GM12878 (cell line): ENCODE data around the gene TMEM181. TPM values are rescaled to one million over a fixed set of nuclear protein-coding genes. Genes with fewer than 3 reads are reported as not detected.

ENCODE experiments used
- CEBPB ChIP-seq, 2 experiments: fragments of 150-350 bp in 1 of 2; IDR thresholded peaks; 2 replicates each; pipeline ENCODE4 v1.6.1; 2012 to 2014; ENCODE audit warnings: low read depth in 2 of 2, low read length in 2 of 2, borderline replicate concordance in 1 of 2, inconsistent platforms in 1 of 2
- HDAC2 ChIP-seq: fragments of 200-600 bp; sonication (generic); IDR thresholded peaks from 2 replicates; pipeline ENCODE4 v1.6.1; 2017
- JUND ChIP-seq: IDR thresholded peaks from 2 replicates; pipeline ENCODE4 v1.6.1; 2012; ENCODE audit warnings: low read depth, mild to moderate bottlenecking, low read length, improper control_type of control experiment, moderate library complexity
- NFIC ChIP-seq: IDR thresholded peaks from 2 replicates; pipeline ENCODE4 v1.6.1; 2012; ENCODE audit warnings: low read depth, mild to moderate bottlenecking, inconsistent platforms, low read length, moderate library complexity
- PML ChIP-seq: IDR thresholded peaks from 2 replicates; pipeline ENCODE4 v1.6.1; 2012; ENCODE audit warnings: low read length, inconsistent platforms
- RCOR1 ChIP-seq: conservative IDR thresholded peaks from 2 replicates; pipeline ENCODE4 v1.6.1; 2012; ENCODE audit warnings: low read depth, low read length, improper control_type of control experiment
- RUNX3 ChIP-seq: IDR thresholded peaks from 2 replicates; pipeline ENCODE4 v1.6.1; 2012; ENCODE audit warnings: low read length, inconsistent platforms
- SREBF1 ChIP-seq: IDR thresholded peaks from 2 replicates; pipeline ENCODE4 v1.6.1; 2012; ENCODE audit warnings: mild to moderate bottlenecking, low read length
- SRF ChIP-seq, 2 experiments: IDR thresholded peaks; 2 replicates each; pipeline ENCODE4 v1.6.1; 2011; ENCODE audit warnings: low read depth in 2 of 2, low read length in 2 of 2, mild to moderate bottlenecking in 1 of 2, moderate library complexity in 1 of 2
- STAT3 ChIP-seq: IDR thresholded peaks from 2 replicates; pipeline ENCODE4 v1.6.1; 2011; ENCODE audit warnings: low read depth, low read length, improper control_type of control experiment
- TCF12 ChIP-seq: IDR thresholded peaks from 2 replicates; pipeline ENCODE4 v1.6.1; 2011; ENCODE audit warnings: low read depth, mild to moderate bottlenecking, low read length
- TCF7 ChIP-seq: IDR thresholded peaks from 2 replicates; pipeline ENCODE4 v1.6.1; 2014; ENCODE audit warnings: antibody characterized with exemption, borderline replicate concordance
- ZNF217 ChIP-seq: fragments of 450-650 bp; IDR thresholded peaks from 2 replicates; pipeline ENCODE4 v1.6.1; 2017; ENCODE audit warnings: antibody characterized with exemption, mild to moderate bottlenecking
- ZSCAN29 ChIP-seq: fragments of 450-650 bp; IDR thresholded peaks from 2 replicates; pipeline ENCODE4 v1.6.1; 2017; ENCODE audit warnings: mild to moderate bottlenecking, moderate library complexity
- polyA plus RNA-seq, 11 experiments: library from polyadenylated mRNA; depleted of rRNA in 4 of 11; unstranded in 6 of 11; stranded (reverse) in 5 of 11; fragments of >200 nt; fragmentation: Nextera tagmentation in 4 of 11; fragmentation: Illumina TruSeq in 1 of 11; extraction: Ambion mirVana in 4 of 11; extraction: Trizol in 1 of 11; gene quantifications; 1 replicate in 1 of 11; 2 replicates in 10 of 11; pipeline versions ENCODE4 v1.2.1 to v1.2.3, GENCODE V29; 2011 to 2016; ENCODE audit warnings: inconsistent platforms in 2 of 11, missing spikeins in 2 of 11, low read depth in 1 of 11
- total RNA-seq, 4 experiments: library from RNA; depleted of rRNA in 3 of 4; stranded (reverse); fragments of >200 nt in 3 of 4; fragmentation: Illumina TruSeq in 1 of 4; extraction: Trizol in 1 of 4; gene quantifications; 2 replicates each; pipeline versions ENCODE4 v1.2.1 to v1.2.3, GENCODE V29; 2013 to 2021
- TF ChIP-seq, protein P1 (sequence below): fragments of 450-650 bp; IDR thresholded peaks from 2 replicates; pipeline ENCODE4 v1.6.1; 2017; ENCODE audit warnings: mild to moderate bottlenecking, moderate library complexity
- TF ChIP-seq, protein P2 (sequence below): fragments of 450-650 bp; IDR thresholded peaks from 2 replicates; pipeline ENCODE4 v1.6.1; 2017; ENCODE audit warnings: mild to moderate bottlenecking, low read depth, inconsistent platforms; ENCODE audit not compliant: poor library complexity, severe bottlenecking
- TF ChIP-seq, protein P3 (sequence below): fragments of 450-650 bp; IDR thresholded peaks from 2 replicates; pipeline ENCODE4 v1.6.1; 2017; ENCODE audit warnings: antibody characterized with exemption, mild to moderate bottlenecking, moderate library complexity
- TF ChIP-seq, protein P4 (sequence below): fragments of 450-650 bp; conservative IDR thresholded peaks from 2 replicates; pipeline ENCODE4 v1.6.1; 2017; ENCODE audit warnings: mild to moderate bottlenecking, moderate library complexity
- TF ChIP-seq, protein P5 (sequence below): IDR thresholded peaks from 2 replicates; pipeline ENCODE4 v1.6.1; 2012; ENCODE audit warnings: low read depth, low read length, improper control_type of control experiment

Gene TMEM181
- total and polyA plus RNA-seq, 10 of the 15 experiments (the other 5 are each of a cell fraction or from before 2014, with no cell fraction given): 1.5 to 7.9 (median 5.2) TPM

DNA sequence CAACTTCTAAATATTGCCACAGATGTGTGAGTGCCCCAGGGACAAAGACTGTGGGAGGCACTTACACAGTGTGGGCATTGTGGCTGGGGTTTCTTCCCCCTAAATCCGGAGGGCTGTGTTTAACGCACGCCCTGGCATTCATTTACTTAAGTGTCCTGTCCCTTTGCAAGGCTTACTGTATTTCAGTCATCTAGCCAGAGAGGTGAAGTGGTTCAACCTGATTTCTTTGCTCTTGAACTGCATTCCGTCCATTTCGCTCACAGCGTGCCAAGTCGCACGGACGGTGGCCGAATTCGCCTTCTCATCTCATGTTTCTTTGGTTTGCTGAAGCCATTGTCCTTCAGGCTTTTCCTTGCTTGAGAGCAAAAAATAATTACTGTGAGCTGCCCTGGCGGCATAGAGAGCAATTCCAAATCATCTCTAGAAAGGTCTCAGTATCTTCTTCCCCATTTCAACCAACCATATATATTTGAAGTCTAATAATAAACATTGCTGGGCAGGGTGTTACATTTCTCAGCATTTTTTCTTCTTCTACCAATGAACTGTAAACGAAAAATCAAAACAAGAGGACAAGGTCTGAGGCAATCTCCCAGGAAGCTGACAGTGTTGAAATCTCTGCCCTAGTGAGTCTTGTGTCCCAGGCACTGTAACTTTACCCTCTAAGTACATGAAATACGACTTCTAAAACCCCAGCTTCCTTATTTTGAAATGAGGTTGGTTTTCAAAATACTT, 106.9 kb downstream of the TMEM181 start (continued):
- TF ChIP-seq, protein P1, sequence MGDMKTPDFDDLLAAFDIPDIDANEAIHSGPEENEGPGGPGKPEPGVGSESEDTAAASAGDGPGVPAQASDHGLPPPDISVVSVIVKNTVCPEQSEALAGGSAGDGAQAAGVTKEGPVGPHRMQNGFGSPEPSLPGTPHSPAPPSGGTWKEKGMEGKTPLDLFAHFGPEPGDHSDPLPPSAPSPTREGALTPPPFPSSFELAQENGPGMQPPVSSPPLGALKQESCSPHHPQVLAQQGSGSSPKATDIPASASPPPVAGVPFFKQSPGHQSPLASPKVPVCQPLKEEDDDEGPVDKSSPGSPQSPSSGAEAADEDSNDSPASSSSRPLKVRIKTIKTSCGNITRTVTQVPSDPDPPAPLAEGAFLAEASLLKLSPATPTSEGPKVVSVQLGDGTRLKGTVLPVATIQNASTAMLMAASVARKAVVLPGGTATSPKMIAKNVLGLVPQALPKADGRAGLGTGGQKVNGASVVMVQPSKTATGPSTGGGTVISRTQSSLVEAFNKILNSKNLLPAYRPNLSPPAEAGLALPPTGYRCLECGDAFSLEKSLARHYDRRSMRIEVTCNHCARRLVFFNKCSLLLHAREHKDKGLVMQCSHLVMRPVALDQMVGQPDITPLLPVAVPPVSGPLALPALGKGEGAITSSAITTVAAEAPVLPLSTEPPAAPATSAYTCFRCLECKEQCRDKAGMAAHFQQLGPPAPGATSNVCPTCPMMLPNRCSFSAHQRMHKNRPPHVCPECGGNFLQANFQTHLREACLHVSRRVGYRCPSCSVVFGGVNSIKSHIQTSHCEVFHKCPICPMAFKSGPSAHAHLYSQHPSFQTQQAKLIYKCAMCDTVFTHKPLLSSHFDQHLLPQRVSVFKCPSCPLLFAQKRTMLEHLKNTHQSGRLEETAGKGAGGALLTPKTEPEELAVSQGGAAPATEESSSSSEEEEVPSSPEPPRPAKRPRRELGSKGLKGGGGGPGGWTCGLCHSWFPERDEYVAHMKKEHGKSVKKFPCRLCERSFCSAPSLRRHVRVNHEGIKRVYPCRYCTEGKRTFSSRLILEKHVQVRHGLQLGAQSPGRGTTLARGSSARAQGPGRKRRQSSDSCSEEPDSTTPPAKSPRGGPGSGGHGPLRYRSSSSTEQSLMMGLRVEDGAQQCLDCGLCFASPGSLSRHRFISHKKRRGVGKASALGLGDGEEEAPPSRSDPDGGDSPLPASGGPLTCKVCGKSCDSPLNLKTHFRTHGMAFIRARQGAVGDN: no peak
- TF ChIP-seq RCOR1: no peak
- no peak for TF ChIP-seq PML
- TF ChIP-seq SRF (IDR thresholded peaks at IDR 0.05; ENCODE audit: low read depth in 2 of 2, low read length in 2 of 2): no peak
- TF ChIP-seq, protein P2, sequence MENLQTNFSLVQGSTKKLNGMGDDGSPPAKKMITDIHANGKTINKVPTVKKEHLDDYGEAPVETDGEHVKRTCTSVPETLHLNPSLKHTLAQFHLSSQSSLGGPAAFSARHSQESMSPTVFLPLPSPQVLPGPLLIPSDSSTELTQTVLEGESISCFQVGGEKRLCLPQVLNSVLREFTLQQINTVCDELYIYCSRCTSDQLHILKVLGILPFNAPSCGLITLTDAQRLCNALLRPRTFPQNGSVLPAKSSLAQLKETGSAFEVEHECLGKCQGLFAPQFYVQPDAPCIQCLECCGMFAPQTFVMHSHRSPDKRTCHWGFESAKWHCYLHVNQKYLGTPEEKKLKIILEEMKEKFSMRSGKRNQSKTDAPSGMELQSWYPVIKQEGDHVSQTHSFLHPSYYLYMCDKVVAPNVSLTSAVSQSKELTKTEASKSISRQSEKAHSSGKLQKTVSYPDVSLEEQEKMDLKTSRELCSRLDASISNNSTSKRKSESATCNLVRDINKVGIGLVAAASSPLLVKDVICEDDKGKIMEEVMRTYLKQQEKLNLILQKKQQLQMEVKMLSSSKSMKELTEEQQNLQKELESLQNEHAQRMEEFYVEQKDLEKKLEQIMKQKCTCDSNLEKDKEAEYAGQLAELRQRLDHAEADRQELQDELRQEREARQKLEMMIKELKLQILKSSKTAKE: no peak
- TF ChIP-seq JUND: no peak
- TF ChIP-seq, protein P3, sequence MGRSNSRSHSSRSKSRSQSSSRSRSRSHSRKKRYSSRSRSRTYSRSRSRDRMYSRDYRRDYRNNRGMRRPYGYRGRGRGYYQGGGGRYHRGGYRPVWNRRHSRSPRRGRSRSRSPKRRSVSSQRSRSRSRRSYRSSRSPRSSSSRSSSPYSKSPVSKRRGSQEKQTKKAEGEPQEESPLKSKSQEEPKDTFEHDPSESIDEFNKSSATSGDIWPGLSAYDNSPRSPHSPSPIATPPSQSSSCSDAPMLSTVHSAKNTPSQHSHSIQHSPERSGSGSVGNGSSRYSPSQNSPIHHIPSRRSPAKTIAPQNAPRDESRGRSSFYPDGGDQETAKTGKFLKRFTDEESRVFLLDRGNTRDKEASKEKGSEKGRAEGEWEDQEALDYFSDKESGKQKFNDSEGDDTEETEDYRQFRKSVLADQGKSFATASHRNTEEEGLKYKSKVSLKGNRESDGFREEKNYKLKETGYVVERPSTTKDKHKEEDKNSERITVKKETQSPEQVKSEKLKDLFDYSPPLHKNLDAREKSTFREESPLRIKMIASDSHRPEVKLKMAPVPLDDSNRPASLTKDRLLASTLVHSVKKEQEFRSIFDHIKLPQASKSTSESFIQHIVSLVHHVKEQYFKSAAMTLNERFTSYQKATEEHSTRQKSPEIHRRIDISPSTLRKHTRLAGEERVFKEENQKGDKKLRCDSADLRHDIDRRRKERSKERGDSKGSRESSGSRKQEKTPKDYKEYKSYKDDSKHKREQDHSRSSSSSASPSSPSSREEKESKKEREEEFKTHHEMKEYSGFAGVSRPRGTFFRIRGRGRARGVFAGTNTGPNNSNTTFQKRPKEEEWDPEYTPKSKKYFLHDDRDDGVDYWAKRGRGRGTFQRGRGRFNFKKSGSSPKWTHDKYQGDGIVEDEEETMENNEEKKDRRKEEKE: no peak
- TF ChIP-seq, protein P4, sequence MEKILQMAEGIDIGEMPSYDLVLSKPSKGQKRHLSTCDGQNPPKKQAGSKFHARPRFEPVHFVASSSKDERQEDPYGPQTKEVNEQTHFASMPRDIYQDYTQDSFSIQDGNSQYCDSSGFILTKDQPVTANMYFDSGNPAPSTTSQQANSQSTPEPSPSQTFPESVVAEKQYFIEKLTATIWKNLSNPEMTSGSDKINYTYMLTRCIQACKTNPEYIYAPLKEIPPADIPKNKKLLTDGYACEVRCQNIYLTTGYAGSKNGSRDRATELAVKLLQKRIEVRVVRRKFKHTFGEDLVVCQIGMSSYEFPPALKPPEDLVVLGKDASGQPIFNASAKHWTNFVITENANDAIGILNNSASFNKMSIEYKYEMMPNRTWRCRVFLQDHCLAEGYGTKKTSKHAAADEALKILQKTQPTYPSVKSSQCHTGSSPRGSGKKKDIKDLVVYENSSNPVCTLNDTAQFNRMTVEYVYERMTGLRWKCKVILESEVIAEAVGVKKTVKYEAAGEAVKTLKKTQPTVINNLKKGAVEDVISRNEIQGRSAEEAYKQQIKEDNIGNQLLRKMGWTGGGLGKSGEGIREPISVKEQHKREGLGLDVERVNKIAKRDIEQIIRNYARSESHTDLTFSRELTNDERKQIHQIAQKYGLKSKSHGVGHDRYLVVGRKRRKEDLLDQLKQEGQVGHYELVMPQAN: no peak
- TF ChIP-seq ZSCAN29: no peak
- TF ChIP-seq CEBPB (IDR thresholded peaks at IDR 0.05; ENCODE audit: borderline replicate concordance in 1 of 2, low read depth in 2 of 2, low read length in 2 of 2): no peak
- no peak for TF ChIP-seq HDAC2
- no peak for TF ChIP-seq ZNF217
- no peak for TF ChIP-seq TCF12
- 0 out of 2 replicates have a peak, but pooled peaks have one; percentile 17 for TF ChIP-seq NFIC
- TF ChIP-seq, protein P5, sequence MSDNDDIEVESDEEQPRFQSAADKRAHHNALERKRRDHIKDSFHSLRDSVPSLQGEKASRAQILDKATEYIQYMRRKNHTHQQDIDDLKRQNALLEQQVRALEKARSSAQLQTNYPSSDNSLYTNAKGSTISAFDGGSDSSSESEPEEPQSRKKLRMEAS: no peak
- TF ChIP-seq RUNX3: peak; percentile 31; the same call in 1 of the 2 replicates
- TF ChIP-seq SREBF1: no peak
- no peak for TF ChIP-seq STAT3
- no peak for TF ChIP-seq TCF7
